ENCODE measurements around the gene GALNT2. TPM values are rescaled to one million over a fixed set of nuclear protein-coding genes. Genes with fewer than 3 reads are reported as not detected.

Gene GALNT2
- total and polyA plus RNA-seq, 5 donors: 27.4 to 45.5 (median 38.8) TPM

- Histone ChIP-seq H3K4me3 (ENCODE audit: low read length) (no peak overlapping the region), H3K9me3 (ENCODE audit: control insufficient read depth, low read length) (no peaks in the 10 kb centered on the region), H3K27me3 (ENCODE audit: control insufficient read depth, insufficient read depth) (no peaks in the 10 kb centered on the region), H3K27ac (ENCODE audit: low read length) (no peak overlapping the region), H3K4me1 (ENCODE audit: control insufficient read depth, insufficient read depth, low read length) (peaks cover 13% of the 10 kb centered on the region)
- WGBS: 98% methylated on average over 4 of the region's 4 CpGs
- DNase-seq: no peak
- intact Hi-C loops (cut with DNase I): no loop called here
- ATAC-seq: no peak
Observed at GRCh38 chr1:230233786-230234185, 166.7 kb downstream of the GALNT2 start.

GRCh38 chr1:230235876-230236275 lies 168.8 kb downstream of the GALNT2 start:
- DNase-seq (no peak), ATAC-seq (no peak)
- Histone ChIP-seq H3K27me3 (ENCODE audit: control insufficient read depth, insufficient read depth) (no peaks in the 10 kb centered on the region), H3K4me3 (ENCODE audit: low read length) (no peak overlapping the region), H3K4me1 (ENCODE audit: control insufficient read depth, insufficient read depth, low read length) (peaks cover 6% of the 10 kb centered on the region), H3K9me3 (ENCODE audit: control insufficient read depth, low read length) (no peaks in the 10 kb centered on the region), H3K27ac (ENCODE audit: low read length) (no peak overlapping the region)
- intact Hi-C loops (cut with DNase I): no loop called here
- 95% methylated on average over 7 of the region's 7 CpGs for WGBS

GRCh38 chr1:230236301-230237008 lies 169.4 kb downstream of the GALNT2 start:
- H3K27ac ChIP-seq (ENCODE audit: low read length): no peak overlapping the region
- intact Hi-C loops (cut with DNase I): no loop called here
- WGBS: 89% methylated on average over 11 of the region's 11 CpGs
- DNase-seq (no peak), ATAC-seq (no peak)
- peaks cover 2% of the 10 kb centered on the region for H3K4me1 ChIP-seq (ENCODE audit: control insufficient read depth, insufficient read depth, low read length)
- no peaks in the 10 kb centered on the region for H3K9me3 ChIP-seq (ENCODE audit: control insufficient read depth, low read length)
- H3K27me3 ChIP-seq (ENCODE audit: control insufficient read depth, insufficient read depth): no peaks in the 10 kb centered on the region
- no peak overlapping the region for H3K4me3 ChIP-seq (ENCODE audit: low read length)

- Histone ChIP-seq H3K9me3 (ENCODE audit: control insufficient read depth, low read length) (no peaks in the 10 kb centered on the region), H3K27ac (ENCODE audit: low read length) (no peak overlapping the region), H3K4me3 (ENCODE audit: low read length) (no peak overlapping the region), H3K4me1 (ENCODE audit: control insufficient read depth, insufficient read depth, low read length) (peaks cover 2% of the 10 kb centered on the region), H3K27me3 (ENCODE audit: control insufficient read depth, insufficient read depth) (no peaks in the 10 kb centered on the region)
- 35% methylated on average over 3 of the region's 3 CpGs for WGBS
- ATAC-seq (peak; percentile 51 to 59), DNase-seq (no peak)
- intact Hi-C loops (cut with DNase I): no loop called here
Observed at GRCh38 chr1:230237009-230237370, 170.0 kb downstream of the GALNT2 start.

- H3K4me1 ChIP-seq (ENCODE audit: control insufficient read depth, insufficient read depth, low read length): peaks cover 2% of the 10 kb centered on the region
- H3K27me3 ChIP-seq (ENCODE audit: control insufficient read depth, insufficient read depth): no peaks in the 10 kb centered on the region
- WGBS: 87% methylated on average over 5 of the region's 5 CpGs
- no peak overlapping the region for H3K27ac ChIP-seq (ENCODE audit: low read length)
- ATAC-seq (no peak), DNase-seq (no peak)
- no peaks in the 10 kb centered on the region for H3K9me3 ChIP-seq (ENCODE audit: control insufficient read depth, low read length)
- intact Hi-C loops (cut with DNase I): no loop called here
- no peak overlapping the region for H3K4me3 ChIP-seq (ENCODE audit: low read length)
Observed at GRCh38 chr1:230237805-230238204, 170.8 kb downstream of the GALNT2 start.

GRCh38 chr1:230240446-230241086 lies 173.5 kb downstream of the GALNT2 start:
- Histone ChIP-seq H3K27ac (ENCODE audit: low read length) (no peak overlapping the region), H3K9me3 (ENCODE audit: control insufficient read depth, low read length) (no peaks in the 10 kb centered on the region), H3K27me3 (ENCODE audit: control insufficient read depth, insufficient read depth) (no peaks in the 10 kb centered on the region), H3K4me1 (ENCODE audit: control insufficient read depth, insufficient read depth, low read length) (peaks cover 2% of the 10 kb centered on the region), H3K4me3 (ENCODE audit: low read length) (no peak overlapping the region)
- intact Hi-C loops (cut with DNase I): no loop called here
- DNase-seq (no peak), ATAC-seq (no peak)
- WGBS: 97% methylated on average over 5 of the region's 5 CpGs

GRCh38 chr1:230242326-230242725 lies 175.3 kb downstream of the GALNT2 start:
- no peak overlapping the region for H3K4me3 ChIP-seq (ENCODE audit: low read length)
- no peaks in the 10 kb centered on the region for H3K27me3 ChIP-seq (ENCODE audit: control insufficient read depth, insufficient read depth)
- H3K27ac ChIP-seq (ENCODE audit: low read length): no peak overlapping the region
- WGBS: 90% methylated on average over 6 of the region's 6 CpGs
- intact Hi-C loops (cut with DNase I): no loop called here
- DNase-seq (peak in 1 of 3 donors; percentile 50), ATAC-seq (no peak)
- peaks cover under 1% of the 10 kb centered on the region for H3K4me1 ChIP-seq (ENCODE audit: control insufficient read depth, insufficient read depth, low read length)
- H3K9me3 ChIP-seq (ENCODE audit: control insufficient read depth, low read length): no peaks in the 10 kb centered on the region

GRCh38 chr1:230243146-230243545 lies 176.1 kb downstream of the GALNT2 start:
- 94% methylated on average over 17 of the region's 17 CpGs for WGBS
- no peaks in the 10 kb centered on the region for H3K27me3 ChIP-seq (ENCODE audit: control insufficient read depth, insufficient read depth)
- no peaks in the 10 kb centered on the region for H3K9me3 ChIP-seq (ENCODE audit: control insufficient read depth, low read length)
- H3K27ac ChIP-seq (ENCODE audit: low read length): no peak overlapping the region
- DNase-seq (no peak), ATAC-seq (no peak)
- H3K4me3 ChIP-seq (ENCODE audit: low read length): no peak overlapping the region
- intact Hi-C loops (cut with DNase I): no loop called here
- H3K4me1 ChIP-seq (ENCODE audit: control insufficient read depth, insufficient read depth, low read length): no peaks in the 10 kb centered on the region

- Histone ChIP-seq H3K27ac (ENCODE audit: low read length) (no peak overlapping the region), H3K4me1 (ENCODE audit: control insufficient read depth, insufficient read depth, low read length) (peaks cover under 1% of the 10 kb centered on the region), H3K27me3 (ENCODE audit: control insufficient read depth, insufficient read depth) (no peaks in the 10 kb centered on the region), H3K4me3 (ENCODE audit: low read length) (no peak overlapping the region), H3K9me3 (ENCODE audit: control insufficient read depth, low read length) (no peaks in the 10 kb centered on the region)
- DNase-seq: no peak
- WGBS: 92% methylated on average over 15 of the region's 15 CpGs
- intact Hi-C loops (cut with DNase I): no loop called here
- no peak for ATAC-seq
Observed at GRCh38 chr1:230243583-230244353, 176.7 kb downstream of the GALNT2 start.

GRCh38 chr1:230246551-230246950 lies 179.5 kb downstream of the GALNT2 start:
- Histone ChIP-seq H3K9me3 (ENCODE audit: control insufficient read depth, low read length) (no peaks in the 10 kb centered on the region), H3K27ac (ENCODE audit: low read length) (no peak overlapping the region), H3K4me3 (ENCODE audit: low read length) (no peak overlapping the region), H3K27me3 (ENCODE audit: control insufficient read depth, insufficient read depth) (no peaks in the 10 kb centered on the region), H3K4me1 (ENCODE audit: control insufficient read depth, insufficient read depth, low read length) (peaks cover 6% of the 10 kb centered on the region)
- ATAC-seq (no peak), DNase-seq (no peak)
- WGBS: 85% methylated on average over 4 of the region's 4 CpGs
- intact Hi-C loops (cut with DNase I): no loop called here

Measured in right cardiac atrium (tissue), 5 donors.